ENCODE results near the gene LRRC73. TPM values are rescaled to one million over a fixed set of nuclear protein-coding genes. Genes with fewer than 3 reads are reported as not detected.
A peak's percentile ranks its signal among the peaks of the same experiment; 100 is the strongest.

Gene LRRC73
- total RNA-seq, 4 donors from 2014 or later, result 1.2 to 1.5 TPM; not detected in 2

DNA sequence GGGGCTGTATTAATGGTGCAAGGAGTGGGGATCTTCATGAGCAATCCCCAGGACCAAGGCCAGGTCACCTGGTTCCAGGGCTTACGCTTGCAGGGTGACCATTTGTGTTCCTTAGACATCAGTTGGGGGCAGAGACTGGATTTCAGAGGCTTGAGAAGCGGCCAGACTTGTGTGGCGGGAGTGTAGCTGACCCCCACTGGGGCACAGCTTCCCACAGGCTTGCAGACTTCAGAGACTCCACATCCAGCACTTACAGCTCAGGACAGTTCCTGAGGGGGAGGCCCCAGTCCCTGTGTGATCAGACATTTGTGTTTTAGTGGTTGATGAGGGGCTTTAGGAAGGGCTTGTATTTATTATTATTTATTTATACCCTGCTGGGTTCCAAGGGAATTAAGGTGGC lies 17.5 kb downstream of the LRRC73 start:
- intact Hi-C loops (cut with DNase I; ENCODE audit: low total_unique reads), result loop anchor here (10.0 kb wide), 1 partner anchor 128 kb away; the partner anchor contains the start of gene ZNF318
- Histone ChIP-seq H3K36me3 (no peaks in the 10 kb centered on the region), H3K9me3 (no peaks in the 10 kb centered on the region), H3K27me3 (no peaks in the 10 kb centered on the region), H3K4me3 (no peak overlapping the region), H3K4me1 (peaks cover 0 to 21% of the 10 kb centered on the region in 2 donors), H3K27ac (peak overlapping the region in 1 of 2 donors; percentile 8)
- TF ChIP-seq, protein P1, sequence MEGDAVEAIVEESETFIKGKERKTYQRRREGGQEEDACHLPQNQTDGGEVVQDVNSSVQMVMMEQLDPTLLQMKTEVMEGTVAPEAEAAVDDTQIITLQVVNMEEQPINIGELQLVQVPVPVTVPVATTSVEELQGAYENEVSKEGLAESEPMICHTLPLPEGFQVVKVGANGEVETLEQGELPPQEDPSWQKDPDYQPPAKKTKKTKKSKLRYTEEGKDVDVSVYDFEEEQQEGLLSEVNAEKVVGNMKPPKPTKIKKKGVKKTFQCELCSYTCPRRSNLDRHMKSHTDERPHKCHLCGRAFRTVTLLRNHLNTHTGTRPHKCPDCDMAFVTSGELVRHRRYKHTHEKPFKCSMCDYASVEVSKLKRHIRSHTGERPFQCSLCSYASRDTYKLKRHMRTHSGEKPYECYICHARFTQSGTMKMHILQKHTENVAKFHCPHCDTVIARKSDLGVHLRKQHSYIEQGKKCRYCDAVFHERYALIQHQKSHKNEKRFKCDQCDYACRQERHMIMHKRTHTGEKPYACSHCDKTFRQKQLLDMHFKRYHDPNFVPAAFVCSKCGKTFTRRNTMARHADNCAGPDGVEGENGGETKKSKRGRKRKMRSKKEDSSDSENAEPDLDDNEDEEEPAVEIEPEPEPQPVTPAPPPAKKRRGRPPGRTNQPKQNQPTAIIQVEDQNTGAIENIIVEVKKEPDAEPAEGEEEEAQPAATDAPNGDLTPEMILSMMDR (IDR thresholded peaks at IDR 0.05), result no peak
- TF ChIP-seq POLR2A (IDR thresholded peaks at IDR 0.05), result no peak
- DNase-seq, result no peak

GRCh38 chr6:43491750-43492661 lies 18.1 kb downstream of the LRRC73 start:
- intact Hi-C loops (cut with DNase I; ENCODE audit: low total_unique reads), result loop anchor here (10.0 kb wide), 1 partner anchor 127 kb away; the partner anchor contains the start of gene ZNF318
- H3K9me3 ChIP-seq, result no peaks in the 10 kb centered on the region
- H3K27me3 ChIP-seq, result no peaks in the 10 kb centered on the region
- no peaks in the 10 kb centered on the region for H3K36me3 ChIP-seq
- peaks cover 0 to 21% of the 10 kb centered on the region in 2 donors for H3K4me1 ChIP-seq
- no peak overlapping the region for H3K4me3 ChIP-seq
- DNase-seq, result peak; percentile 72 to 76
- TF ChIP-seq, protein P1 (IDR thresholded peaks at IDR 0.05), result no peak
- TF ChIP-seq POLR2A (IDR thresholded peaks at IDR 0.05), result no peak
- peak overlapping the region in 1 of 2 donors; percentile 8 for H3K27ac ChIP-seq

GRCh38 chr6:43490523-43490939 lies 19.6 kb downstream of the LRRC73 start:
- Histone ChIP-seq H3K27me3 (no peaks in the 10 kb centered on the region), H3K27ac (no peak overlapping the region), H3K36me3 (no peaks in the 10 kb centered on the region), H3K4me3 (no peak overlapping the region), H3K4me1 (peaks cover 0 to 21% of the 10 kb centered on the region in 2 donors), H3K9me3 (no peaks in the 10 kb centered on the region)
- intact Hi-C loops (cut with DNase I; ENCODE audit: low total_unique reads), result loop anchor here (10.0 kb wide), 1 partner anchor 126 kb away; the partner anchor contains the start of gene ZNF318
- DNase-seq, result no peak
- TF ChIP-seq, protein P1 (IDR thresholded peaks at IDR 0.05), result no peak
- no peak for TF ChIP-seq POLR2A (IDR thresholded peaks at IDR 0.05)

- no peak overlapping the region for H3K27ac ChIP-seq
These were observed 20.7 kb downstream of the LRRC73 start for GRCh38 chr6:43489277-43490072.

More at GRCh38 chr6:43489277-43490072, 20.7 kb downstream of the LRRC73 start:
- no peak for TF ChIP-seq POLR2A (IDR thresholded peaks at IDR 0.05)
- TF ChIP-seq, protein P1 (IDR thresholded peaks at IDR 0.05), result no peak
- intact Hi-C loops (cut with DNase I; ENCODE audit: low total_unique reads), result loop anchor here (10.0 kb wide), 1 partner anchor 125 kb away; the partner anchor contains the start of gene ZNF318
- H3K27me3 ChIP-seq, result no peaks in the 10 kb centered on the region
- H3K4me1 ChIP-seq, result peaks cover 0 to 13% of the 10 kb centered on the region in 2 donors
- H3K4me3 ChIP-seq, result no peak overlapping the region
- DNase-seq, result no peak
- H3K9me3 ChIP-seq, result no peaks in the 10 kb centered on the region
- no peaks in the 10 kb centered on the region for H3K36me3 ChIP-seq

Measured in uterus (tissue), 4 donors.